IPS-NIHi7 (cell line): Measurements from ENCODE around the gene NPHS2.

Experiments used
- DNase-seq: peaks from one replicate; pipeline ENCODE4 v3.0.0; 2012; ENCODE audit warnings: mixed read lengths; ENCODE audit errors: extremely low spot score

NPHS2 gene

DNA sequence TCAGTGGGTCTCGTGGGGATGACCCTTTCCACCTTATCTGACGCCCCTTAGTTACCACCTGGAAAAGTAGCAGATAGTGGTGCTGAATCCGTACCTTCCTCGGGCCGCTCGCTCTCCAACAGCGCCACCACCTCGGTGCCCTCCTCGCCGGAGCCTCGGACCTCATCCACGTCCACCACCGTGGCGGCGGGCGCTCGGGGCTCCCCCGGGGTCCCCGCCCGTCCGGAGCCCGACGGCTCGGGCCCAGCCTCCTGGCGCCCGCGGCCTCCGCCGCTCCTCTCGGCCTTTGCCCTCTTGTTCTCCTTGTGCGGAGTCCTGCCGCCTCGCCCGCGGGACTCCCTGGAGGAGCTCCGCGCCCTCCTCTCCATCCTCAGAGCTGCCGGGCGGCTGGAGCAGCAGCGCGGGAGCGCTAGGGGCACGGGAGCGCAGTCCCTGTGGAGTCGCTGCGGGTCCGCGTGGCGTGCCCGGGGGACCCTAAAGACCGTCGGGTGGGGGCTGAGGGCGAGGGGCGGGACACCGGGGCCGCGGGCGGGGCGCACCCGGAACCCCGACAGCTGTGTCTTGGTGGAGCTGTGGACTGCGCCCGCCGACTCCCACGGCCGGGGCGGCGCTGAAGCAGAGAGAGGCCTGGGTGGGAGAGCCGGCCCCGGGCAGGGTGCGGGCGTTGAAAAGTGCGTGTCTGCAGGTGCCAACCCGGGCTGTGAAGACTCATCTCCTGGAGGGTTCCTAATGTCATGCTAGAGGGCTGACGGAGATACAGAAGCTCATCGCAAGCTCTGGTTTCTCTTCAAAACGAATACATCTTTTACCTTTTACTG lies at the start of gene NPHS2:
Gene NPHS2, minus strand, starts transcription at position 452 of the 818 bp plus-strand sequence. Its CDS starts 84 bp downstream, at position 368.
- DNase-seq: peak; percentile 49

DNA sequence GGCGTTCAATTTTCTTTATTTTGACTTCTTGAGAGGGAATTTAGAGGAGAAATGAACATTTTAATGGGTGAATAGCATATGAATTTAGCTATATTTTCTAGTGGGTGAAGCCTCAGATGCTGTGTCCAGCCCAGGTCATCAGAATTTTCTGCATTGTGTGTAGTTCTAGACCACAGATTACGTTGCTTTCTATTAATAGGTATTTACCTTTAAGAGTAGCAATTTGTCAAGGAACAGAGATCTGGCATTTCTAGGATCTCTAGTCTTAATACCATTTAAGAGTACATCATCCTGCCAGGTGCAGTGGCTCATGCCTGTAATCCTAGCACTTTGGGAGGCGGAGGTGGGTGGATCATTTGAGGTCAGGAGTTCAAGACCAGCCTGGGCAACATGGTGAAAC lies 36.6 kb upstream of the NPHS2 start:
- DNase-seq: no peak

DNA sequence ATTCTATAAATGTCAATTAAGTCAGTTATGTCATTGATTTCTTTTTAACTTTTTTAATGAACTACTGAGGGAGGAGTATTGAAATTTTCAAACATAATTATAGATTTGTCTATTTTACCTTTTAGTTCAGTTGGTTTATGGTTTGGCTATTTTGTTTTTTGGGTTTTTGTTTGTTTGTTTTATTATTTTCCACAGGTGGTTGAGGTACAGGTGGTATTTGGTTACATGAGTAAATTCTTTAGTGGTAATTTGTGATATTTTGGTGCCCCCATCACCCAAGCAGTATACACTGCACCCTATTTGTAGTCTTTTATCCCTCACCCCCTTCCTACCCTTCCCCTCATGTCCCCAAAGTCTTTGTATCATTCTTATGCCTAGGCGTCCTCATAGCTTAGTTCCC lies 25.3 kb upstream of the NPHS2 start:
- no peak for DNase-seq

DNA sequence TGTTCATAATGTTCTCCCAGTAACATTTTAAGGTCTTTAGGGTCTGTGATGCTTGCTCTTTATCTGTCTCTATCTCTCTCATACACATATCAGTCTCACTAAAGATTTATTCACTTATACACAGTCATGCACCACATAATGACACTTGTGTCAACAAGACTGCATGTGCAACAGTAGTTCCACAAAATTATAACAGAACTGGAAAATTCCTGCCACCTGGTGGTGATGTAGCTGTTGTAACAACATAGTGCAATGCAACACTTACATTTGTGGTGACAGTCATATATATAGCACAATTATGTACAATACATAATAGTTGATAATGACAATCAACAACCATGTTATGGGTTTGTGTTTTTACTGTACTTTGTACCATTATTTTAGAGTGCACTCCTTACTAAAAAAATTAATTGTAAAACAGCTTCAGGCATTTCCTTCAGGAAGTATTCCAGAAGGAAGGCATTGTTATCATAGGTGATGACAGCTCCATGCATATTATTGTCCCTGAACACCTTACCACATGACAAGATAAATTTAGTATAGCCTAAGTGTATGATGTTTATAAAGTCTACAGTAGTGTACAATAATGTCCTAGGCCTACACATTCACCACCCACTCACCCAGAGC lies 24.0 kb upstream of the NPHS2 start:
- no peak for DNase-seq

DNA sequence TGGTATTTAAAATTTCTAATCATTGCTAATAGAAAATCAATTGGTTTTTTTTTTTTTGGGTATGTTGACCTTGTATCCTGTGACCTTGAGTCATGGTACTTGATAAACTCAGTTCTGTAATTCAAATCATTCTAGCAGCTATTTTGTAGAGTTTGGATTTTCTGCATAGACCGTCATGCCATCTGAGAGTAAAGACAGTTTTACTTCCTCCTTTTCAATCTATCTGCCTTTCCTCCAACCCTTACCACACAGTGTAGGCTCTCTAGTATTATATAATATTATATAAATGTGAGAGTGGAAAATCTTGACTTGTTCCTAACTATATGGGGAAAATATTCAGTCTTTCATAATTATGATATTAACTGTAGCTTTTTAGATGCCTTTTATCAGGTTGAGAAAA lies 22.9 kb upstream of the NPHS2 start:
- no peak for DNase-seq

DNA sequence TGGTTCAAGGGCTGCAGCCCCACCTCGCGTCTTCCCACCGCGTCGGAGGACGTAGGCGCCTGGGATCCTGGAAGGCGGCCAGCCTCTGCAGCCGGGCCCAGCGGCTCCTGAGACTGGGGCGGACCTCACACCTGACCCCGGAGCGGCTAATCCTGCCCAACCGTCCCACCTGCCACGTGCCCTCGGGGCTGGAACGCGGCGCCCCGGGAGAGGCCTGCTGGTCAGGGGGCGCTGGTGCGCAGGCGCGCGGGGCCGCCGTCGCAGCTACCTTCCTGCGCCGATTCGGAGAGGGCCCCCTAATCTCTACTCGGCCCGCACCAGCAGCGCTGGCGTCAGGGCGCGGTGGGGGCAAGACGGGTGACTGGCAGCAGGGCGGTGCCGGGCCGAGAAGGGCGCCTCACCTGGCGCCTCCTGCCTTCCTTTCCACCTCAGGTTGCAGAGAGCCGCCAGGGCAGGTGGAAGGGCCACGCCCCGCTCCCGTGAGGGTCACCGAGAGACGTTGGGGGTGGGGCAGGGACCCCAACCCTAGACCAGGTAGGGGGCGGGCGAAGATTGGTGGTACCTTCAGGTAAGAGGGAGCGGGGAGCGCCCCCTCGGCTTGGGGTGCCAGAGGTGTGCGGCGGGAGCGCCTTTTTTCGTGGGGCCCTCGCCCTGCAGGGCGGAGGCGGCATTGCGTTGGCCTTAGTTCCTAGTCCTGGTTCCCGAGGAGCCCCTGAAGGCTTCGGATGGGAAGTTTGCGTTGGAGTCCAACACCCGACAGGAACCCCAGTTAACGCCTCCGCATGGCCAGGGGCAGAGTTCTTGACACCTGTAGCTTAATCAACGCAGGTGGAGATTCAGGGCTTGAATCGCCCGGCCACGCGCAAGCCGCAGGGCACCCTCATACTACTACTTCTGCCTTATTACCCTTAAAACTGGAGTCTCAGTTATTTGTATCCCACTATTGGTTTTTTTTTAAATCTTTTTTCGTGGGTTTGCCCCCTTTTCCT lies 16.1 kb upstream of the NPHS2 start, which contains the start of gene TDRD5:
Gene TDRD5, plus strand, starts transcription at position 241 of the 989 bp plus-strand sequence. CDS start 784 bp downstream, outside the sequence.
- DNase-seq: peak; percentile 69

DNA sequence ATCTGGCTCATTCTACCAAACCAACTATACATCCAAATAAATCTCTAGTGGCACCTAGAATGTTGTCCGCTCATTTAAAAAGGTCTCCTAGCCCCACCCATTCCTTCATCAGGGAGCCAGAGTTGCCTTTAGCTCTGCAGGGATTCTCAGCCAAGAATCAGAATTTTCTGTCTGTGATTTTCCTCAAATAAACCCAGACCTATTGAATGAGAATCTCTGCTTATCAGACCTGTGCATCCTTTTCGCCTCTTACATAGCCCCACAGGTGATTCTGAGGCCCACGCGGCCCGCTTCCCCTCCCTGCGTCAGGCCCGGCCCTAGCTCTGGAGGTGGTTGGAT lies 15.5 kb upstream of the NPHS2 start:
- DNase-seq: no peak

DNA sequence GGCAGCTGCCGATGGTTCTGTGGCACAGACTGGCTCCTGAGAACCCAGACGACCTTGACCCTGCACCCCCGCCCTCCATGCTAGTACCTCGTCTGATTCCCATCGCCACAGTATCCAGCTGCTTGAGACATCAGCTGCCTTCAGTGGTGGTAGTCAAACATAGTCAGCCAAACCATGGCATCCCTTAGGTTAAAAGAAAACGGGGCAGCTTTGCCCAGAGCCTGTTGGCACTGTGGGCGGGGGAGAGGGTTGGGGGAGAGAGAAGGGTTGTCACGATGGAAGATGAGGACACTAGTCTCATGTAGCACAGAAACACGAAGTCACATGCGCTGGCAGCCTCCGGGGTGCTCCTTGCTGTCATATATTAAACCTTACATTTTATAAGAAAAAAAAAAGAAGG lies 14.9 kb upstream of the NPHS2 start:
- no peak for DNase-seq

DNA sequence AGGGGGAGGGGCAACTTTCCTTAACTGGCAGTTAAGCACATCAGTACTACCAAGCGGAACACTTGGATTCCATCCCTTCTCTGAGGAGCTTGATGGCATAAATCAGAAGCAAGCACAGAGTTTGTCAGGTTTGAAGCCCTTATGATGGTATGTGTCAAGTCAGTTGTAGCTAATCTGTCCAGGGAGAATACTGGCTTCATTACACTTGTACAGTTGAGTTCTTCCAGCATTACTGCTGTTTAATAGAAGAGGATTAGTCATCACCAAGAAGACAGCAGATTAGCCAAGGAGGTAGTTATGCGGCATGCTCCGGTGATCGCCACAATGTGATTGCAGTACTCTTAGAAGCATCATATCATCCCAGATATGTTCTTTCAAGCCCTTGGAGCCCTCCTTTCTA lies 13.8 kb upstream of the NPHS2 start:
- DNase-seq: no peak

DNA sequence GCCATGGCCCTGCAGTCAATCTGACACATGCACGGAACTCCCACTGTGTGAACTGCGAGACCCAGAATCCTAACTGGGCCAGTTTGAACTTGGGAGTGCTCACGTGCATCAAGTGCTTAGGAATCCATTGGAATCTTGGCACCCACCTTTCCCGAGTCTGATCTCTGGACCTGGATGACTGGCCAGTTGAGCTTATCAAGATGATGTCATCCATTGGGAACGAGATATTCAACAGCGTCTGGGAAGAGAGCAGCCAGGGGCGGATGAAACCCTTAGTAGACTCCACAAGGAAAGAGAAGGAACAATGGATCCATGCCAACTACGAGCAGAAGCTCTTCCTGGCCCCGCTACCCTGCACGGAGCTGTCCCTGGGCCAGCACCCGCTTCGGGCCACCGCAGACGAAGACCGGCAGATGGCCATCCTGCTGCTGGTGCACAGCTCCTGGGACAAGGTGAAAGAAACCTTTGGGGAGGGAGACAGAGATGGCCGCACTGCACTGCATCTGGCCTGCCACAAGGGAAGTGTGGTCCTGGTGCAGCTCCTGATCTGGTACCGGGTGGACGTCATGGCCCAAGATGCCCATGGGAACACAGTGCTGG lies 12.8 kb upstream of the NPHS2 start:
- no peak for DNase-seq

DNA sequence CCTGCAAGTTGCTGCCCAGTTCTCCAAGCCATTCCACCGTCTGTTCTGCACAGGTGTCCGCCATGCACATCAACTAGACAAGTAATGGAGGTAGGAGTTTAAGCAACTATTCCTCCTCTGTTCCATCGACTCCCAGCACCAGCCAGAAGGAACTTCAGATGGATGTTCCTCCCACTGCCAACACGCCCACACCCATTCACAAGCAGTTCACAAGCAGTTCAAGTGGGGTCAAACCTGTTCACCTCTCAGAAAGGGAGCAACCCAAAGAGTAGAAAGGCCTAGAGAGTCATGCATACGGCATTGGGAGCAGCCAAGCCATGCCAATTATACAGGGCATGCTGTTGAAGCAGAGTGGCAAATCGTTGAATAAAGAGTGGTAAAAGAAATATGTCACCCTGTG lies 11.6 kb upstream of the NPHS2 start:
- DNase-seq: no peak

DNA sequence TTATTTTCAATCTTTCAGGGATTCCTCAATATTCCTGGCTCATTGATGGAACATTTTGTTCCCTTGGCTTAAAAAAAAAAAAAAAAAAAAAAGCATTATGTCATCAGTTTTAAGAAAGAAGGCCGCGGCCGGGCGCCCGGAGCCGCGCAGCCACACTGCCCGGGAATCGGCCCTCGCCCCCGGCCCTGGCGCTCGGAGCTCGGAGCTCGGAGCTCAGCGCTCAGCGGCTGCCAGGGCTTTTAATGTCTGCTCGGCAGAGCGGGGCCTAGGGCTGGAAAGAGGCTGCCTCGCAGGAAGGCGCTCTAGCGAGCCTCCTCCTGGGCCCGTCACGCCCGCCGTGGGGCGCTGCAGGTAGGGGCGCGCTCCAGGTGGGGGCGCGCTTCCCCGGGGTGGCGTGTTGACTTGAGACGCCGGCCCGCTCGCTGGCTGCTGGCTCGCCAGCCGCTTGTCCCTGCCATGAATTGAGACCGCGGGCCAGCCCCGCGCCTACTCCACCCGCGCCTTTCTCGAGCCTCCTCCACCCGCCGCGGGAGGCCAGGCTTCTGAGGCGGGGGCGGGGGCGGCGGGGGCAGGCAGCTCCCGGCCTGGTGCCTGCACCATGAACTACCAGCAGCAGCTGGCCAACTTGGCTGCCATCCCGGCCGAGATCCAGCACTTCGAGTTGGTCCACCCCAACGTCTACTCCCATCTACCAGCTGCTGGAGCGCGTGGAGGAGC lies 10.5 kb upstream of the NPHS2 start:
- peak; percentile 77 for DNase-seq

DNA sequence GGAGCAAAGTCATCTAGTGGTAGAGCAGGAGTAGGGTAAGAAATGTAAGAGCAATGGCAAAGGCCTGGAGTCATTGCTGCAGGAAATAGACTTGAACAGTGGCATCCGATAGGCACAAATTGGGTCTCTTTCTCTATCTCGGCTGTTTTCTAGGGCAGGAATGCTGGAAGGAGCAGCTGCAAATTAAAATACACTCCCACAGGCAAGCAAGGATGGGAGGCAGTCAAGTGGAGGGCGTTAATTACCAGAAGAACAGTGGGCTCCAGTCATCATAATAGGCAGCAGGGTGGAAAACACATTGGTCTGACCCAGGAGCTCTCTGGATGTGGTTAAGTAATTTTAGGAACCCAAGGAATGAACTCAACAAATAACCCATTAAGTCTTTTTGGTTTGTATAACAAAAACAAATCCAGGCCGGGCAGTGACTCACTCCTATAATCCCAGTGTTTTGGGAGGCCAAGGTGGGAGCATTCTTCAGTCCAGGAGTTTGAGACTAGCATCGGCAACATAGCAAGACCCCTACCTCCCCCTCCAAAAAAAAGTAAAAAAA lies 8.1 kb upstream of the NPHS2 start:
- no peak for DNase-seq

DNA sequence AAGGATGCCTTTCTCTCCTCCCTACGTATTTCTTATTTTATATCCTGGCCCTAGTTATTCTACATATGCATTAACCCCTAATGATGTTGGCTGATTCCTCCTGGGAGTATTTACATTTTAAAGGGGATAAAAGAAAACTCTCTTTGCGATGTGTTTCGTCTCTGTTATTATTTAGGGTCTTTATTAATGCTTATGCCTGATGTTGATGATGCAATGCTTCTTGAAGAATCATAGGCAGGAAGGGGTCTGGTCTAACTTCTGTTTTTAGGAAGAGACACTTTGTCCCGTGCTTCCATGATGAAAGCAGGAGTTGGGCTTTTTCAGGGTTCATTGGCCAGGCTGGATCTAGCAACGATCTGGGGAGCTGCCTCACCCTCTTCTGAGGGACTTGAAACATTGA lies 761 bp upstream of the NPHS2 start:
- no peak for DNase-seq

DNA sequence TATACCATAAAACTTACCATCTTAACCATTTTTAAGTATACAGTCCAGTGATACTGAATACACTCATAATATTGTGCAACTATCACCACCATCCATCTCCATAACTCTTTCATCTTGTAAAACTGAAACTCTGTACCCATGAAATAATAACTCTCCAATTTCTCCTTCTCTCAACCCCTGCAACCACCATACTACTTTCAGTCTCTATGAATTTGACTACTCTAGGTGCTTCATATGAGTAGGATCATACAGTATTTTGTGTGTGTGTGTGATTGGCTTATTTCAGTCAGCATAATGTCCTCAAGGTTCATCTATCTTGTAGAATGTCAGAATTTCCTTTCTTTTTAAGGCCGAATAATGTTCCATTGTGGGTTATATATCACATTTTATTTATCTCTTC lies 17.7 kb downstream of the NPHS2 start:
- DNase-seq: no peak

DNA sequence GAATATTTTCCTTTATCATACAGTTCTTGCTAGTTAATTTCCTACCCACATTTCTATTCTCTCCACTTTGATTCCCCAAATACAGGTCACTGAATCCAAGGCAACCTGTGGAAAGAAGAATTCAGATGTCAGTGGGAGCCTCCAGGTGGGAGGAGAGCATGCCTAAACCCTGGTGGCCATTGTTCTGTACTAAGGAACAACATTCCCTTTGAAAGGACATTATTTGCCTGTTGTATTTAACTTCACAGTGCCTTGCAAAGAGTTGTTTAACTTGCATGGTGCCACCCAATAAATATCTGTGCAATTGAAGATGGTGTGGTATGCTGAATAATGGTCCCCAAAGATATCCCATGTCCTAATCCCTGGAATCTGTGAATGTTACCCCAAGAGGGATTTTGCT lies 21.3 kb downstream of the NPHS2 start:
- DNase-seq: no peak

DNA sequence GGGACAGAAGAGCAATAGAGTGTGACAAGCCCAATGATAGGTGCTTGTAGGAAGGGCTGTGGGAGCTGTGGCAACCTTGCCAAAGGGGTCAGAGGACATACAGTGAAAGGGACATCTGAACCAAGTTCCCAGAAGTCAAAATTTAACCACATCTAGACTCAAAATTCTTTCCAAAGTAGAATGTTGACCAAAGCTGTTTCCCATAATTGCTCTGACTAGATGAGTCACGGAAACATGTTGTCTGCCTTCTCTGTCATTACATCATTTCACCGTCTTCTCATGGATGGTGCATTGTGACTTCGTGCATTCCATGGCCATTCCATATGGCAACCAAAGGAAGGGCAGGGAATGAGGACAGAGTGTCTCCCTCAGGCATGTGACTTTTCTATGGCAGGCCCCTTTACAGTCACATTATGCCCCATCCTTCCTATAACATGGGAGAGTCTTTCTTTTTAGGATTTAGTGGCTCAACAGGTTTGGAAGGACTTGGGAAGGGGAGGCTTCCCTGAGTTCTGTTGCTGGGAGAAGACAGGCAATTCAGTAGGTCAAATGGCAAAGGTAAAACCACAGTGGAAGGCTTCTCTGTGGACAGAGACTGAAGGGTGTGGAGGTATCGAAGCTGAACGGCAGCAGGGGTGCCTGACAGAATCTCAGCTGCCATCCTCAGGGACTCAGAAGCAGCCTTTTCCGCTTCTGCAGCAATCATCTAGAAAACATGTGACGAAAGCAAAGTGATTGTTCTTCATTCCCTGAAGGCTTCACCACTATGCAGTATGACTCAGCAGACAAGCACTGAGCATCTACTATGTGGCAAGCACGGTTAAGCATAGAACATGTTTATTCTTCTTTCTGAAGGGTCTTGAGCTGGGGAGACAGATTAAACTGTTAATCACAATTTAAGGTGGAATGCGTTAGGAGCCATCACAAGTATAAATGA lies 24.7 kb downstream of the NPHS2 start:
- no peak for DNase-seq

DNA sequence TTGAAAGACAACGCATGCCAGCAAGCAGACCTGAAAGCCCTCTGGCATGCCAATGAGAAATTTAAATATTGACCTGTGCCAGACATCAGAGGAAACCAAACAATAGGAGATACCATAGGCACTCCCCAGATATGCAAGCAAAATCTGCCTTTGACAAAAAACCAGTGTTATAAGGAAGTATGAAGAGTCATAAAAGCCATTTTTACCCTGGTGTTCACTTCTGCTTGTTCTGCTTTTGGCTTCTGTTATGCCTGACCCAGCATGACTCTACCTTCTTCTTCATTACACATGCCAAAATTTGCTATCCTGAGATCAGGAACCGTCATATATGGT lies 26.4 kb downstream of the NPHS2 start:
- DNase-seq: no peak

DNA sequence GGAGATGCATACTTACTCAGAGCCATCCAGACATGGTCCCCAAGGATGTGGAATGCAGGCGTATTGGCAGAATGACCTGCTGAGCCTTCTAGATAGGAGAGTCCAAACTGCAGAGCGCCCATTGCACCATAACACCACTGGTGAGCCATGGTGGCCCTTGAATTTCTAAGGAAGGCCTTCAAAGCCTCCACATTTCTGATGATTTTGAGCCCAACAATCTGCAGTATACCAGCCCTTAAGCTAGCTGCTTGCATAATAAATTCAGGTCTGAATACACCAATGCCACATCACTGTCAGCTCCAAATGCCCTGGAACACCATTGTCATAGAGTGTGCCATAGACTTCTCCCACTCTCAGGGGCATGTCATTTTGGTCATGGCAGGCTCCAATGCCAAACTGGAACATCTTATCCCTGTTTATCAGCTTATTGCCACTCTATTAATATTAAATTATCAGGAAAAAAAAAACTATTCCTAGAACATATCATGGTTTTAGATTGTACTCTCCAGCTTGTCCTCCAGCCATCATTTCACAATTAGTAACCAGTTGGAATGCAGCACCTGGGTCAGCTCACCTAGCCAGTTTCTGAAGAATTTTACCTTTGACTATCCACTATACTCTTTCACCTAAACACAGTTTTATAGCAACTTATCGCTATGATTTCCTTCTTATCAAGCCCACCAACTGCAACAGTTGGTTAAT lies 26.9 kb downstream of the NPHS2 start:
- no peak for DNase-seq
